Neural cell (in vitro differentiated cells): ENCODE data around the gene ARID3A. TPM values are rescaled to one million over a fixed set of nuclear protein-coding genes. Genes with fewer than 3 reads are reported as not detected.

Experiments
- H2AFZ ChIP-seq: fragments of 200-600, 300-800 bp; sonication (generic), shearing (Covaris generic); 2 replicates; pipeline ENCODE4 v1.6.0; 2014; ENCODE audit warnings: low read depth, mild to moderate bottlenecking, antibody characterized with exemption, low read length, moderate library complexity
- H3F3A ChIP-seq: fragments of 200-600 bp; shearing (Covaris generic); 2 replicates; pipeline ENCODE4 v1.6.1; 2016; ENCODE audit warnings: mild to moderate bottlenecking, moderate library complexity, mixed read lengths, antibody characterized with exemption, low read length; ENCODE audit not compliant: insufficient read depth, poor library complexity, severe bottlenecking
- H3K27ac ChIP-seq: fragments of 200-600, 300-800 bp; sonication (generic), shearing (Covaris generic); 2 replicates; pipeline ENCODE4 v1.5.1; 2014; ENCODE audit warnings: mild to moderate bottlenecking, low read length, moderate library complexity
- H3K27me3 ChIP-seq: fragments of 300-800, 200-600 bp; sonication (generic), shearing (Covaris generic); 2 replicates; pipeline ENCODE4 v1.6.0; 2014; ENCODE audit warnings: mild to moderate bottlenecking, low read depth, low read length, moderate library complexity; ENCODE audit not compliant: insufficient read depth
- H3K36me3 ChIP-seq: fragments of 300-800, 200-600 bp; sonication (generic), shearing (Covaris generic); 2 replicates; pipeline ENCODE4 v1.5.1; 2014; ENCODE audit warnings: mild to moderate bottlenecking, antibody characterized with exemption, low read length, moderate library complexity; ENCODE audit not compliant: insufficient read depth
- H3K4me2 ChIP-seq: fragments of 300-800, 200-600 bp; sonication (generic), shearing (Covaris generic); 2 replicates; pipeline ENCODE4 v1.6.0; 2014; ENCODE audit warnings: mild to moderate bottlenecking, low read length
- H3K4me3 ChIP-seq: fragments of 300-800, 200-600 bp; sonication (generic), shearing (Covaris generic); 2 replicates; pipeline ENCODE4 v1.5.1; 2014; ENCODE audit warnings: mild to moderate bottlenecking, low read length, moderate library complexity
- H3K79me2 ChIP-seq: fragments of 200-600 bp; shearing (Covaris generic); replicated peaks from 2 replicates; pipeline ENCODE4 v1.6.0; 2014; ENCODE audit warnings: mild to moderate bottlenecking, low read length, moderate library complexity; ENCODE audit not compliant: insufficient read depth
- H3K9ac ChIP-seq: fragments of 300-800, 200-600 bp; sonication (generic), shearing (Covaris generic); 2 replicates; pipeline ENCODE4 v1.6.1; 2016; ENCODE audit warnings: mild to moderate bottlenecking, low read length, mixed read lengths
- H3K9me2 ChIP-seq: fragments of 200-600 bp; shearing (Covaris generic); 2 replicates; pipeline ENCODE4 v1.6.1; 2016; ENCODE audit warnings: mild to moderate bottlenecking, low read length, mixed read lengths; ENCODE audit not compliant: insufficient read depth
- H3K9me3 ChIP-seq: fragments of 200-600, 300-800 bp; sonication (generic), shearing (Covaris generic); 2 replicates; pipeline ENCODE4 v1.6.1; 2016; ENCODE audit warnings: mild to moderate bottlenecking, mixed run types, low read length, moderate library complexity, mixed read lengths
- H4K20me1 ChIP-seq: fragments of 200-600 bp; shearing (Covaris generic); 2 replicates; pipeline ENCODE4 v1.6.1; 2016; ENCODE audit warnings: mild to moderate bottlenecking, mixed run types; ENCODE audit not compliant: insufficient read depth
- CTCF ChIP-seq: fragments of 450-650 bp; IDR thresholded peaks from 2 replicates; pipeline ENCODE4 v1.5.1; 2014; ENCODE audit warnings: antibody characterized with exemption, mild to moderate bottlenecking, moderate library complexity; ENCODE audit not compliant: poor library complexity, severe bottlenecking
- EP300 ChIP-seq: fragments of 450-650 bp; conservative IDR thresholded peaks from 2 replicates; pipeline ENCODE4 v1.6.1; 2014; ENCODE audit warnings: antibody characterized with exemption, mild to moderate bottlenecking, moderate library complexity; ENCODE audit not compliant: poor library complexity, severe bottlenecking
- EZH2 ChIP-seq: fragments of 200-600, 300-800 bp; shearing (Covaris generic), sonication (generic); IDR thresholded peaks from 2 replicates; pipeline ENCODE4 v1.6.1; 2014; ENCODE audit warnings: antibody characterized with exemption, low read length, borderline replicate concordance, mild to moderate bottlenecking; ENCODE audit not compliant: insufficient read depth, poor library complexity, severe bottlenecking
- MXI1 ChIP-seq: fragments of 450-650 bp; conservative IDR thresholded peaks from 2 replicates; pipeline ENCODE4 v1.6.1; 2014; ENCODE audit warnings: antibody characterized with exemption, mild to moderate bottlenecking; ENCODE audit not compliant: poor library complexity, severe bottlenecking
- POLR2AphosphoS5 ChIP-seq: IDR thresholded peaks from 2 replicates; pipeline ENCODE4 v1.6.1; 2012
- RAD21 ChIP-seq: fragments of 450-650 bp; conservative IDR thresholded peaks from 2 replicates; pipeline ENCODE4 v1.6.1; 2014; ENCODE audit warnings: antibody characterized with exemption, mild to moderate bottlenecking, moderate library complexity
- REST ChIP-seq: IDR thresholded peaks from 2 replicates; pipeline ENCODE4 v1.6.1; 2012; ENCODE audit warnings: borderline replicate concordance
- SMC3 ChIP-seq: fragments of 450-650 bp; conservative IDR thresholded peaks from 2 replicates; pipeline ENCODE4 v1.6.1; 2014; ENCODE audit warnings: antibody characterized with exemption, mild to moderate bottlenecking, moderate library complexity; ENCODE audit not compliant: poor library complexity
- TAF1 ChIP-seq: IDR thresholded peaks from 2 replicates; pipeline ENCODE4 v1.6.1; 2012; ENCODE audit warnings: low read depth
- polyA plus RNA-seq: library from polyadenylated mRNA; depleted of rRNA; stranded (reverse); fragments of >200 nt; gene quantifications from 2 replicates; pipeline ENCODE4 v1.2.3, GENCODE V29; 2014

Gene ARID3A
- polyA plus RNA-seq, 1 donor from 2014 or later: 11.4 TPM

GRCh38 chr19:899336-900042, 26.3 kb upstream of the ARID3A start:
- Histone ChIP-seq H3K4me3 (no peak overlapping the region), H3K27ac (no peak overlapping the region), H3F3A (no peaks in the 10 kb centered on the region), H3K9ac (no peak overlapping the region), H3K4me2 (no peak overlapping the region), H3K36me3 (no peaks in the 10 kb centered on the region), H3K9me2 (no peaks in the 10 kb centered on the region), H3K27me3 (no peaks in the 10 kb centered on the region), H3K79me2 (no peaks in the 10 kb centered on the region), H2AFZ (no peak overlapping the region), H3K9me3 (no peaks in the 10 kb centered on the region), H4K20me1 (no peaks in the 10 kb centered on the region)
- TF ChIP-seq SMC3 (no peak), REST (no peak), RAD21 (no peak), MXI1 (no peak), TAF1 (no peak), CTCF (no peak)

- H3K4me2 ChIP-seq: no peak overlapping the region
- no peaks in the 10 kb centered on the region for H3F3A ChIP-seq
- no peaks in the 10 kb centered on the region for H3K79me2 ChIP-seq
- no peaks in the 10 kb centered on the region for H3K27me3 ChIP-seq
- no peak for TF ChIP-seq EZH2
- no peak for TF ChIP-seq CTCF
- no peak for TF ChIP-seq TAF1
- TF ChIP-seq MXI1: no peak
- TF ChIP-seq REST: no peak
- TF ChIP-seq RAD21: no peak
- no peak for TF ChIP-seq SMC3
- TF ChIP-seq EP300: no peak
- TF ChIP-seq POLR2AphosphoS5: no peak
- no peaks in the 10 kb centered on the region for H3K9me2 ChIP-seq
- H2AFZ ChIP-seq: no peak overlapping the region
- no peak overlapping the region for H3K27ac ChIP-seq
- H3K4me3 ChIP-seq: no peak overlapping the region
- no peaks in the 10 kb centered on the region for H4K20me1 ChIP-seq
- H3K9ac ChIP-seq: no peak overlapping the region
- no peaks in the 10 kb centered on the region for H3K36me3 ChIP-seq
- no peaks in the 10 kb centered on the region for H3K9me3 ChIP-seq
Measured at GRCh38 chr19:900043-900301, 25.9 kb upstream of the ARID3A start.
